ENCODE results near the gene TMUB1. TPM values are rescaled to one million over a fixed set of nuclear protein-coding genes. Genes with fewer than 3 reads are reported as not detected.

The TMUB1 gene
- total and polyA plus RNA-seq, 9 of the 15 experiments (the other 6 are each of a cell fraction or from before 2014, with no cell fraction given): 0.14 to 241 (median 74.1) TPM

- 0 out of 2 replicates have a peak, but pooled peaks have one; percentile 46 for TF ChIP-seq RREB1 (CRISPR knock-in tag; IDR thresholded peaks at IDR 0.05)
- peak; percentile 18 for TF ChIP-seq TBP (optimal IDR thresholded peaks at IDR 0.05; ENCODE audit: low read depth, low read length)
- TF ChIP-seq ZNF445 (CRISPR knock-in tag; IDR thresholded peaks at IDR 0.05; ENCODE audit: low read depth): no peak
- 0 out of 2 replicates have a peak, but pooled peaks have one; percentile 42 for TF ChIP-seq ZC3H11A (IDR thresholded peaks at IDR 0.05; ENCODE audit: low read depth, low read length)
- peak; percentile 45; the same call in 1 of the 2 replicates for TF ChIP-seq ZBTB40 (IDR thresholded peaks at IDR 0.05)
- no peak for TF ChIP-seq ZBTB40 (CRISPR knock-in tag; IDR thresholded peaks at IDR 0.05)
- TF ChIP-seq MIER1 (IDR thresholded peaks at IDR 0.05; ENCODE audit: low read depth): 0 out of 2 replicates have a peak, but pooled peaks have one; percentile 54
- TF ChIP-seq KLF13 (tag; IDR thresholded peaks at IDR 0.05; ENCODE audit: borderline replicate concordance, low read depth): no peak
- TF ChIP-seq, protein P1, sequence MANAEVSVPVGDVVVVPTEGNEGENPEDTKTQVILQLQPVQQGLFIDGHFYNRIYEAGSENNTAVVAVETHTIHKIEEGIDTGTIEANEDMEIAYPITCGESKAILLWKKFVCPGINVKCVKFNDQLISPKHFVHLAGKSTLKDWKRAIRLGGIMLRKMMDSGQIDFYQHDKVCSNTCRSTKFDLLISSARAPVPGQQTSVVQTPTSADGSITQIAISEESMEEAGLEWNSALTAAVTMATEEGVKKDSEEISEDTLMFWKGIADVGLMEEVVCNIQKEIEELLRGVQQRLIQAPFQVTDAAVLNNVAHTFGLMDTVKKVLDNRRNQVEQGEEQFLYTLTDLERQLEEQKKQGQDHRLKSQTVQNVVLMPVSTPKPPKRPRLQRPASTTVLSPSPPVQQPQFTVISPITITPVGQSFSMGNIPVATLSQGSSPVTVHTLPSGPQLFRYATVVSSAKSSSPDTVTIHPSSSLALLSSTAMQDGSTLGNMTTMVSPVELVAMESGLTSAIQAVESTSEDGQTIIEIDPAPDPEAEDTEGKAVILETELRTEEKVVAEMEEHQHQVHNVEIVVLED (CRISPR knock-in tag; IDR thresholded peaks at IDR 0.05): no peak
Observed at GRCh38 chr7:151082141-151083070, 887 bp downstream of the TMUB1 start (continued).

Data from K562 (cell line).